Pancreas (tissue), 10 donors: Measurements from ENCODE around the gene SLC19A2. TPM values are rescaled to one million over a fixed set of nuclear protein-coding genes. Genes with fewer than 3 reads are reported as not detected.

Experiments used
- ATAC-seq, 4 donors: fragments of 200-7000 bp; cut with Tn5 transposase; one replicate each; pipeline versions ENCODE4 v1.8.0 to v1.9.1; 2020; ENCODE audit warnings: mild to moderate bottlenecking in 4 of 4, moderate library complexity in 4 of 4
- DNase-seq, 6 donors: peaks; one replicate each; pipeline ENCODE4 v3.0.0-alpha.2; 2020
- FAIRE-seq: peaks from 2 replicates; lab custom pipeline; 2012; peaks lifted over from hg19 to GRCh38; lab: Jason Lieb, UNC
- H3K27ac ChIP-seq, 4 donors: fragments of 200-600 bp; sonication (generic); 1 replicate in 3 of 4; 2 replicates in 1 of 4; pipeline versions ENCODE4 v1.5.0 to v1.8.0; 2020
- H3K27me3 ChIP-seq, 4 donors: fragments of 200-600 bp; one replicate each; pipeline ENCODE4 v1.8.0; 2021
- H3K36me3 ChIP-seq, 3 donors: fragments of 200-600 bp; sonication (generic) in 1 of 3; one replicate each; pipeline versions ENCODE4 v1.5.0 to v1.8.0; 2020 to 2021
- H3K4me1 ChIP-seq, 3 donors: fragments of 200-600 bp; one replicate each; pipeline ENCODE4 v1.8.0; 2021
- H3K4me3 ChIP-seq, 4 donors: fragments of 200-600 bp; sonication (generic) in 2 of 4; one replicate each; pipeline versions ENCODE4 v1.5.0 to v1.8.0; 2020 to 2021
- H3K9me3 ChIP-seq, 4 donors: fragments of 200-600 bp; one replicate each; pipeline ENCODE4 v1.8.0; 2021
- CTCF ChIP-seq, 4 donors: fragments of 200-600 bp; sonication (generic) in 3 of 4; IDR thresholded peaks; one replicate each; pipeline versions ENCODE4 v1.5.0 to v1.8.0; 2021; ENCODE audit warnings: antibody characterized with exemption in 4 of 4
- WGBS, 2 donors: extraction: QIAGEN DNeasy Blood & Tissue Kit; methylation state at CpG; one replicate each; pipeline ENCODE4 v1.1.7; 2013; 5-methylcytosine and 5-hydroxymethylcytosine counted together
- intact Hi-C, 3 donors: fragments of 100-400 bp; cut with DNase I; formaldehyde crosslinking; loops; one replicate each; pipeline versions ENCODE4 v1.11.1 to v1.14.2; 2022
- polyA plus RNA-seq, 2 donors: library from polyadenylated mRNA; stranded (reverse); fragments of 200-250 nt; gene quantifications; one replicate each; pipeline ENCODE4 v1.2.3, GENCODE V29; 2013
- total RNA-seq, 6 donors: library from RNA; stranded (reverse); fragmentation: NEBNext Ultra II Directional in 4 of 6; extraction: Animal tissue kit (Norgen Biotek cat#: 25700) in 4 of 6; gene quantifications; one replicate each; pipeline versions ENCODE4 v1.2.1 to v1.2.4, GENCODE V29; 2021 to 2023
- donor health status: healthy with polysubstance abuse.
- donor health status: DM: no; HTN: no; CAD: no; lungs with moderate emphysema.
- donor health status: DM: no; HTN: no; CAD: no.
- donor health status: control.
- donor health status: control.
- donor health status: Bipolar disorder and iron deficiency.
- donor health status: DM: yes; HTN: yes; CAD: no.
- donor health status: DM: no; HTN: no; CAD: no.
- donor health status: DM: no; HTN: no; CAD: no.
- donor health status: DM: yes; HTN: yes; CAD: no.

Gene SLC19A2
- total and polyA plus RNA-seq, 8 donors = 3.7 to 10.1 (median 8.1) TPM

- no peak for FAIRE-seq
- H3K4me1 ChIP-seq = no peaks in the 10 kb centered on the region
- no peak overlapping the region for H3K4me3 ChIP-seq
- peaks cover 0 to 4% (median 0%) of the 10 kb centered on the region in 4 donors for H3K9me3 ChIP-seq
- no peak for ATAC-seq
- no peak for TF ChIP-seq CTCF (IDR thresholded peaks at IDR 0.05)
- WGBS, 2 donors = 63 to 76% methylated on average over 4 of the region's 4 CpGs
- H3K36me3 ChIP-seq = peaks cover 0 to 10% (median 0%) of the 10 kb centered on the region in 3 donors
- H3K27me3 ChIP-seq = no peaks in the 10 kb centered on the region
- intact Hi-C loops = no loop called here
- H3K27ac ChIP-seq = no peak overlapping the region
- DNase-seq = no peak
These were observed 24.2 kb downstream of the SLC19A2 start for GRCh38 chr1:169461390-169462000.

GRCh38 chr1:169460191-169460833 is 25.4 kb downstream of the SLC19A2 start:
- peaks cover 0 to 4% (median 0%) of the 10 kb centered on the region in 4 donors for H3K9me3 ChIP-seq
- no peaks in the 10 kb centered on the region for H3K27me3 ChIP-seq
- ATAC-seq (peak; percentile 30 to 60 (median 38)), DNase-seq (peak in 2 of 6 donors; percentile 49 to 58), FAIRE-seq (no peak)
- WGBS, 2 donors = 16 to 17% methylated on average over 32 to 35 of the region's 35 CpGs
- H3K27ac ChIP-seq = no peak overlapping the region
- H3K36me3 ChIP-seq = peaks cover 0 to 1% (median 0%) of the 10 kb centered on the region in 3 donors
- no peak for TF ChIP-seq CTCF (IDR thresholded peaks at IDR 0.05)
- peak overlapping the region in 1 of 4 donors; percentile 30 for H3K4me3 ChIP-seq
- no peaks in the 10 kb centered on the region for H3K4me1 ChIP-seq
- intact Hi-C loops = no loop called here

GRCh38 chr1:169457443-169457842 is 28.3 kb downstream of the SLC19A2 start:
- no peak overlapping the region for H3K4me3 ChIP-seq
- TF ChIP-seq CTCF (IDR thresholded peaks at IDR 0.05) = no peak
- no peak for ATAC-seq
- H3K4me1 ChIP-seq = no peaks in the 10 kb centered on the region
- no peak for DNase-seq
- H3K36me3 ChIP-seq = no peaks in the 10 kb centered on the region
- 97 to 98% methylated on average over 1 of the region's 1 CpG for WGBS, 2 donors
- no peak overlapping the region for H3K27ac ChIP-seq
- H3K9me3 ChIP-seq = peaks cover 0 to 4% (median 0%) of the 10 kb centered on the region in 4 donors
- intact Hi-C loops = no loop called here
- FAIRE-seq = peak; percentile 63
- H3K27me3 ChIP-seq = no peaks in the 10 kb centered on the region

- Histone ChIP-seq H3K9me3 (peaks cover 0 to 4% (median 0%) of the 10 kb centered on the region in 4 donors), H3K36me3 (no peaks in the 10 kb centered on the region), H3K4me1 (no peaks in the 10 kb centered on the region), H3K27me3 (no peaks in the 10 kb centered on the region), H3K27ac (no peak overlapping the region), H3K4me3 (no peak overlapping the region)
- no peak for ATAC-seq
- intact Hi-C loops = no loop called here
- no peak for TF ChIP-seq CTCF (IDR thresholded peaks at IDR 0.05)
- no peak for FAIRE-seq
- no peak for DNase-seq
- WGBS, 2 donors = 78 to 80% methylated on average over 2 of the region's 2 CpGs
These were observed 29.7 kb downstream of the SLC19A2 start for GRCh38 chr1:169456029-169456428.

- Histone ChIP-seq H3K36me3 (no peaks in the 10 kb centered on the region), H3K4me1 (no peaks in the 10 kb centered on the region), H3K27ac (no peak overlapping the region), H3K4me3 (no peak overlapping the region), H3K9me3 (peaks cover 0 to 4% (median 0%) of the 10 kb centered on the region in 4 donors), H3K27me3 (no peaks in the 10 kb centered on the region)
- ATAC-seq = no peak
- TF ChIP-seq CTCF (IDR thresholded peaks at IDR 0.05) = no peak
- no peak for DNase-seq
- intact Hi-C loops = no loop called here
- WGBS, 2 donors = 82 to 92% methylated on average over 2 of the region's 2 CpGs
- no peak for FAIRE-seq
These were observed 32.8 kb downstream of the SLC19A2 start for GRCh38 chr1:169452921-169453320.
